HUES6 (cell line): ENCODE measurements around the gene IQCH.

Source experiments
- H3K27ac ChIP-seq: 2 replicates; pipeline ENCODE4 v1.7.0; 2013; ENCODE audit warnings: low read depth, mild to moderate bottlenecking, low read length, inconsistent platforms
- H3K27me3 ChIP-seq: 2 replicates; pipeline ENCODE4 v1.6.1; 2013; ENCODE audit warnings: low read length; ENCODE audit not compliant: control insufficient read depth, insufficient read depth
- H3K36me3 ChIP-seq: 2 replicates; pipeline ENCODE4 v1.6.1; 2013; ENCODE audit warnings: low read length; ENCODE audit not compliant: control insufficient read depth, insufficient read depth
- H3K4me1 ChIP-seq: 2 replicates; pipeline ENCODE4 v1.6.1; 2013; ENCODE audit warnings: low read length; ENCODE audit not compliant: control insufficient read depth, insufficient read depth
- H3K4me3 ChIP-seq: 2 replicates; pipeline ENCODE4 v1.5.1; 2013; ENCODE audit warnings: low read depth, low read length
- H3K9ac ChIP-seq: one replicate; pipeline ENCODE4 v1.6.1; 2013; ENCODE audit warnings: mild to moderate bottlenecking, low read length
- H3K9me3 ChIP-seq: 2 replicates; pipeline ENCODE4 v1.6.1; 2013; ENCODE audit warnings: low read depth, low read length; ENCODE audit not compliant: control insufficient read depth, insufficient read depth

The IQCH gene

DNA sequence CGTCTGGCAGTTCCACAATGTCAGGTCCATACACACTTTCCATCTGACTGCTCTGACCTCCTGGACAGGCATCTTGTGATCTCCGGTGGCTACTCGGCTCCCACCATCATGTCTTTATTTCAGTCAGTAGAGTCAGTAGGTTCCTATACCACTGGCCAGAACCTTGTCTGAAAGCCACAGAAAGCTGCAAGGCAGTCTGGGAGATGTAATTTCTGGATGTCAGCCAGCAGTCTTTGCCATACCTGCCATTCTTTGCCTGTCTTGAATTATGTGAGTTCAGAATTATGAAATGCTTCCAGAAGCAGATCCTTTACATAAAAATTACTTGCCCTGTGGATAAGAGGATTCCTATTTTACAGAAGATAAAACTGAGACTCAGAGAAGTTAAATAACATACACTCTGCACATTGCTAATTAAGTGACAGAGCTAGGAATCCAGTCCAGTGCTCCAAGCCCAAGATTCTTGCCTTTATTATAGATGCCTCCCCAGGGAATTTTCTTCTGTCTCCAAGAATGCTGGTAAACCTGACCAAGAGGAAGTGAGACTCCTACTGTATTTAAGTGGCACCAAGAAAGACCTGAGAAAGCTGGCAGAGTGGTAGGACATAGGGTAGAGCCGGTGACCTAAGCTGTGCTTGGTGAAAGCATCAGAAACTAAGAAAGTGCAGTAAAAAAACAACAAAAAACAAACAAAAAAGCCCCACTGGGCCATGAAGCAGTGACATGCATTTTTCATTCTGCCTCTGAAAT is 75.6 kb downstream of the IQCH start:
- H3K27me3 ChIP-seq, result no peaks in the 10 kb centered on the region
- H3K27ac ChIP-seq, result no peak overlapping the region
- H3K36me3 ChIP-seq, result no peaks in the 10 kb centered on the region
- peaks cover 10% of the 10 kb centered on the region for H3K9me3 ChIP-seq
- H3K4me3 ChIP-seq, result no peak overlapping the region
- H3K9ac ChIP-seq, result no peak overlapping the region
- H3K4me1 ChIP-seq, result no peaks in the 10 kb centered on the region

DNA sequence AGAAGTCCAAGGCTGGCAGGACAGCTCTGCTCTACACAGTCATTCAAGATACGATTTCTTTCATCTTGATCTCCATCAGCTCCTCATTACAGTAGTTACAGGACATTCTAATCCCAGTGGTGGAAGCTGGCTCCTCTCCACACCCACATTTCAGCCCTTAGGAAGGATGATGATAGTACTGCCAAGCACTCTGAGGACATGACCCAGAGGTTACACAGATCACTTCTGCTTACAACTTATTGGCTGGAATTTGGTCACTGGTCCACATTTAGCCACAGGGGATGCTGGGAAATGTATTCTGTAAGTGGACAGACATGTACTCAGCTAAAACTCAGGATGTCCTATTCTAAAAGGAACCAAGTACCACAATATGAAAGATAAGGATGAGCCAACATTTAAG is 77.1 kb downstream of the IQCH start:
- Histone ChIP-seq H3K4me3 (no peak overlapping the region), H3K9ac (no peak overlapping the region), H3K36me3 (no peaks in the 10 kb centered on the region), H3K27me3 (no peaks in the 10 kb centered on the region), H3K9me3 (peaks cover 10% of the 10 kb centered on the region), H3K27ac (no peak overlapping the region), H3K4me1 (no peaks in the 10 kb centered on the region)

DNA sequence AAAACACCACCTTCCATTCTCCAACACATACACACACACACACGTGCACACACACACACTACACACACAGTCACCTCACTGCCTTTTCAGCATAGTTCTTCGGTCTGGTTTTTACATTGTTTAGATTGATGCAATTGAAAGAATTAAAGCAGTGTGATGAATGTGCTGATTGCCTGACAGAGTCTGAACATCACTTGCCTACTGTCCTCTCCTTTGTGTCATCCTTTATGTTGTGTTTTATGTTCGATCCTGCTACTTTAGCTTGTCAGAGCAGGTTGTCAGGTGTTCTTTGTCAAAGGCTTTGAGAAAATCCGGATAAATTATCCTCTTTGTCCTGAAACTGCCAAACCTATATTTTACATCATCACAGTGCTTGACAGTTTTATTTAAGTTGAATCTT is 80.4 kb downstream of the IQCH start:
- Histone ChIP-seq H3K4me3 (no peak overlapping the region), H3K4me1 (no peaks in the 10 kb centered on the region), H3K27me3 (no peaks in the 10 kb centered on the region), H3K9ac (no peak overlapping the region), H3K36me3 (no peaks in the 10 kb centered on the region), H3K9me3 (no peaks in the 10 kb centered on the region), H3K27ac (no peak overlapping the region)

- Histone ChIP-seq H3K27me3 (no peaks in the 10 kb centered on the region), H3K4me3 (no peak overlapping the region), H3K4me1 (no peaks in the 10 kb centered on the region), H3K9me3 (no peaks in the 10 kb centered on the region), H3K36me3 (no peaks in the 10 kb centered on the region), H3K27ac (no peak overlapping the region), H3K9ac (no peak overlapping the region)
Observed at GRCh38 chr15:67335534-67336222, 81.1 kb downstream of the IQCH start.

- H3K27me3 ChIP-seq, result no peaks in the 10 kb centered on the region
- no peaks in the 10 kb centered on the region for H3K4me1 ChIP-seq
- no peak overlapping the region for H3K9ac ChIP-seq
- no peak overlapping the region for H3K4me3 ChIP-seq
- H3K36me3 ChIP-seq, result no peaks in the 10 kb centered on the region
- peaks cover 6% of the 10 kb centered on the region; the same call in 1 of the 2 replicates for H3K9me3 ChIP-seq
- no peak overlapping the region for H3K27ac ChIP-seq
Observed at GRCh38 chr15:67340630-67341029, 86.0 kb downstream of the IQCH start.

DNA sequence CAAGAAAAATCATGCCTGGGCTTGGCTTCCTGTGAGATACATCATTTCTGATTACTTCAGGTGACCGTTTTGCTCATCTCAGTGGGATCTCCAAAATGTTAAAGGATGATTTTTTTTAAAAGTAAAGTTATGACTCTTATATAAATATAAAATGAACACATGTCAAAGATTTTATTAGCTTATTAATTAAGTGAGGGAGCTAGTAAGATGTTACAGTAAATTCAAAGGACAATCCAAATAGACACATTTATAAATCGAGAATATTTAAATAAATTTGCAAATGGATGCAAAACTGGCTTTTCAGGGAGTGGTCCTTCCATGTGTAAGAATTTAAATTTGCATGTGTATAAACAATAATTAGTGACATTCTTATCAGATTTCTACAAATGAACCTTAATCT is 87.0 kb downstream of the IQCH start:
- Histone ChIP-seq H3K36me3 (no peaks in the 10 kb centered on the region), H3K27me3 (no peaks in the 10 kb centered on the region), H3K4me1 (no peaks in the 10 kb centered on the region), H3K9ac (no peak overlapping the region), H3K9me3 (peaks cover 10% of the 10 kb centered on the region; the same call in 1 of the 2 replicates), H3K4me3 (no peak overlapping the region), H3K27ac (no peak overlapping the region)

- H3K9ac ChIP-seq, result no peak overlapping the region
- peaks cover 11% of the 10 kb centered on the region; the same call in 1 of the 2 replicates for H3K9me3 ChIP-seq
- no peaks in the 10 kb centered on the region for H3K27me3 ChIP-seq
- no peak overlapping the region for H3K4me3 ChIP-seq
- H3K4me1 ChIP-seq, result no peaks in the 10 kb centered on the region
- no peak overlapping the region for H3K27ac ChIP-seq
- H3K36me3 ChIP-seq, result no peaks in the 10 kb centered on the region
Observed at GRCh38 chr15:67343206-67343605, 88.6 kb downstream of the IQCH start.

DNA sequence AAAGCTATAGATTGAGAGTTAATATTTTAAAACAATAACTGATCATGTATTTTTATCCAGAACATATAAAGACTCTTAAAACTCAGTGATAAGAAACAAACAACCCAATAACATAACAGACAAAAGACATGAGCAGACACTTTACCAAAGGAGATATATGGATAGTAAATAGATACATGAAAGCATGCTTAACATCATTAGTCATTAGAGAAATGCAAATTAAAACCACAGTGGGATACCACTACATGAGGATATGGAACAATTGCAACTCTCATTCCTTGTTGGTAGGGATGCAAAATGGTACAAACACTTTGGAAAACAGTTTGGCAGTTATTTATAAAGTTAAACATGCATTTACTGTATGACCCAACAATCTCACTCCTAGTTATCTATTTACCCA is 95.0 kb downstream of the IQCH start:
- Histone ChIP-seq H3K27me3 (no peaks in the 10 kb centered on the region), H3K27ac (no peak overlapping the region), H3K9ac (no peak overlapping the region), H3K36me3 (no peaks in the 10 kb centered on the region), H3K4me3 (no peak overlapping the region), H3K9me3 (peaks cover 23% of the 10 kb centered on the region), H3K4me1 (no peaks in the 10 kb centered on the region)

GRCh38 chr15:67350042-67350441 is 95.5 kb downstream of the IQCH start:
- Histone ChIP-seq H3K36me3 (no peaks in the 10 kb centered on the region), H3K9me3 (peaks cover 23% of the 10 kb centered on the region), H3K27ac (no peak overlapping the region), H3K9ac (no peak overlapping the region), H3K27me3 (no peaks in the 10 kb centered on the region), H3K4me3 (no peak overlapping the region), H3K4me1 (no peaks in the 10 kb centered on the region)

DNA sequence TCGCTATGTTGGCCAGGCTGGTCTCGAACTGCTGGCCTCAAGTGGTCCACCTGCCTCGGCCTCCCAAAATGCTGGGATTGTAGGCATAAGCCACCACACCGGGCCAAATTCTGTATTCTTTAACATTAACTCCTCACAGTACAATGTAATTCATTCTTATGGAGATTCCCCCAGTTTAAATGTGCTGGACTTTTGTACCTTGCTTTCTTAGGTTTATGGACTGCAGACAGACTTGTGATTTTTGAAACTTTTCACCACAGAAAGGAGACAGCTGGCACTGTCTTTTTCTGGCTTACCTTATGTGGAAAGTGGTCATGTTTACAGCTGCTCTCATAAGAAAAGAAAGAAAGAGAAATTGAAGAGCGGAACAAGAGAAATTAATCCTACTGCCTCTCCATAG is 103.8 kb downstream of the IQCH start:
- Histone ChIP-seq H3K36me3 (no peaks in the 10 kb centered on the region), H3K9me3 (no peaks in the 10 kb centered on the region; the same call in 1 of the 2 replicates), H3K4me1 (peaks cover 22% of the 10 kb centered on the region), H3K4me3 (no peak overlapping the region), H3K9ac (no peak overlapping the region), H3K27me3 (no peaks in the 10 kb centered on the region), H3K27ac (no peak overlapping the region)

GRCh38 chr15:67358812-67359211 is 104.2 kb downstream of the IQCH start:
- no peaks in the 10 kb centered on the region for H3K27me3 ChIP-seq
- no peak overlapping the region for H3K27ac ChIP-seq
- peaks cover 22% of the 10 kb centered on the region for H3K4me1 ChIP-seq
- no peak overlapping the region for H3K4me3 ChIP-seq
- no peaks in the 10 kb centered on the region; the same call in 1 of the 2 replicates for H3K9me3 ChIP-seq
- H3K9ac ChIP-seq, result no peak overlapping the region
- H3K36me3 ChIP-seq, result no peaks in the 10 kb centered on the region
